ENCODE data around the gene TRIM32. TPM values are rescaled to one million over a fixed set of nuclear protein-coding genes. Genes with fewer than 3 reads are reported as not detected.

The TRIM32 gene
- polyA plus RNA-seq, 3 donors: 0.40 to 1.4 (median 1.3) TPM

GRCh38 chr9:116715751-116716150 is 28.6 kb downstream of the TRIM32 start:
- Histone ChIP-seq H3K4me3 (replicated peaks in 1 of 3; ENCODE audit: low read depth in 2 of 3, low read length in 3 of 3) (no peak overlapping the region), H3K27ac (ENCODE audit: low read depth in 1 of 2, low read length in 2 of 2) (no peak overlapping the region), H3K9me3 (replicated peaks in 1 of 2; ENCODE audit: control insufficient read depth in 1 of 2, insufficient read depth in 1 of 2, low read length in 2 of 2) (no peaks in the 10 kb centered on the region), H3K4me1 (ENCODE audit: control insufficient read depth in 1 of 2, insufficient read depth in 2 of 2, low read length in 2 of 2) (no peaks in the 10 kb centered on the region), H4K20me1 (ENCODE audit: insufficient read depth, low read length) (no peaks in the 10 kb centered on the region), H3K9ac (ENCODE audit: insufficient read depth, low read length, poor library complexity, severe bottlenecking) (no peak overlapping the region), H3K27me3 (ENCODE audit: control insufficient read depth in 2 of 2, insufficient read depth in 2 of 2, low read length in 2 of 2) (no peaks in the 10 kb centered on the region), H3K4me2 (replicated peaks; ENCODE audit: extremely low read depth, low read length, poor library complexity, severe bottlenecking) (no peak overlapping the region), H2AFZ (ENCODE audit: insufficient read depth, low read depth, low read length, poor library complexity, severe bottlenecking) (no peak overlapping the region), H3K36me3 (replicated peaks in 1 of 2; ENCODE audit: control insufficient read depth in 1 of 2, insufficient read depth in 2 of 2, low read length in 2 of 2) (no peaks in the 10 kb centered on the region), H3K79me2 (ENCODE audit: insufficient read depth, low read length) (no peaks in the 10 kb centered on the region)
- Mint-ChIP-seq H3K4me1 (no peaks in the 10 kb centered on the region), H3K4me3 (no peak overlapping the region), H3K27me3 (ENCODE audit: low read depth in 3 of 3) (peaks cover 0 to 5% (median 1%) of the 10 kb centered on the region in 3 donors), H3K36me3 (no peaks in the 10 kb centered on the region), H3K9me3 (peaks cover 0 to 6% (median under 1%) of the 10 kb centered on the region in 7 donors), H3K27ac (no peak overlapping the region)
- no peak for TF ChIP-seq CTCF (IDR thresholded peaks at IDR 0.05)
- no CpG with 5 or more reads among the region's 1 CpG for WGBS (ENCODE audit: insufficient coverage)
- DNase-seq: no peak
- intact Hi-C loops (cut with micrococcal nuclease): no loop called here

GRCh38 chr9:116716438-116716837 is 29.3 kb downstream of the TRIM32 start:
- Histone ChIP-seq H4K20me1 (ENCODE audit: insufficient read depth, low read length) (no peaks in the 10 kb centered on the region), H3K4me2 (replicated peaks; ENCODE audit: extremely low read depth, low read length, poor library complexity, severe bottlenecking) (no peak overlapping the region), H3K4me3 (replicated peaks in 1 of 3; ENCODE audit: low read depth in 2 of 3, low read length in 3 of 3) (no peak overlapping the region), H3K9ac (ENCODE audit: insufficient read depth, low read length, poor library complexity, severe bottlenecking) (no peak overlapping the region), H3K79me2 (ENCODE audit: insufficient read depth, low read length) (no peaks in the 10 kb centered on the region), H3K9me3 (replicated peaks in 1 of 2; ENCODE audit: control insufficient read depth in 1 of 2, insufficient read depth in 1 of 2, low read length in 2 of 2) (no peaks in the 10 kb centered on the region), H3K4me1 (ENCODE audit: control insufficient read depth in 1 of 2, insufficient read depth in 2 of 2, low read length in 2 of 2) (no peaks in the 10 kb centered on the region), H3K27ac (ENCODE audit: low read depth in 1 of 2, low read length in 2 of 2) (no peak overlapping the region), H2AFZ (ENCODE audit: insufficient read depth, low read depth, low read length, poor library complexity, severe bottlenecking) (no peak overlapping the region), H3K27me3 (ENCODE audit: control insufficient read depth in 2 of 2, insufficient read depth in 2 of 2, low read length in 2 of 2) (no peaks in the 10 kb centered on the region), H3K36me3 (replicated peaks in 1 of 2; ENCODE audit: control insufficient read depth in 1 of 2, insufficient read depth in 2 of 2, low read length in 2 of 2) (no peaks in the 10 kb centered on the region)
- Mint-ChIP-seq H3K4me3 (no peak overlapping the region), H3K4me1 (no peaks in the 10 kb centered on the region), H3K9me3 (peaks cover 0 to 8% (median 1%) of the 10 kb centered on the region in 7 donors), H3K36me3 (no peaks in the 10 kb centered on the region), H3K27ac (no peak overlapping the region), H3K27me3 (ENCODE audit: low read depth in 3 of 3) (peaks cover 0 to 5% (median 2%) of the 10 kb centered on the region in 3 donors)
- no peak for TF ChIP-seq CTCF (IDR thresholded peaks at IDR 0.05)
- intact Hi-C loops (cut with micrococcal nuclease): no loop called here
- no peak for DNase-seq

Measured in CD14-positive monocyte (primary cell).